ENCODE data around the gene RAB1B. TPM values are rescaled to one million over a fixed set of nuclear protein-coding genes. Genes with fewer than 3 reads are reported as not detected.
"Not testable (repeated sequence)": the region's sequence is repeated elsewhere in the genome, so short reads cannot be mapped to it uniquely, and the experiment has no call there.

The RAB1B gene
- total RNA-seq, 1 donor from 2014 or later: 125 TPM

DNA sequence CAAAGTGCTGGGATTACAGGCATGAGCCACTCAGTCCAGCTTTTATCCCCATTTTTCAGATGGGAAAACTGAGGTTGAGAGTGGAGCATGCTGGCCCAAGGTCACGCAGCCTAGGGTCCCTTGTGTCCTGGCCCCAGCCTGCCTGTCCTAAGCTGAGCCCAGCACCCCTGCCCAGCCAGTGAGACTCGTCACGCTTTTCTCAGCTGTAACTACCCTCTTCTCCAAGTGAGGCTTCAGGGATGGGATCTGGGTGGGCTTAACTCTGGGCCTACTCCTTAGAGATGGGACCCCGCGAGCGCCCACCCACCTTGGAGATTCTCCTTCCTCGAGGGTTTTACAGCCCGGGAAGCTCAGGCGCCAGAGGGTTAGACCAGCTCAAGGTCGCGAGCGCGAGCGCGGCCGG lies 22.9 kb downstream of the RAB1B start:
- intact Hi-C loops (cut with DNase I): no loop called here
- ATAC-seq: no peak
- DNase-seq (ENCODE audit: missing footprints): no peak

DNA sequence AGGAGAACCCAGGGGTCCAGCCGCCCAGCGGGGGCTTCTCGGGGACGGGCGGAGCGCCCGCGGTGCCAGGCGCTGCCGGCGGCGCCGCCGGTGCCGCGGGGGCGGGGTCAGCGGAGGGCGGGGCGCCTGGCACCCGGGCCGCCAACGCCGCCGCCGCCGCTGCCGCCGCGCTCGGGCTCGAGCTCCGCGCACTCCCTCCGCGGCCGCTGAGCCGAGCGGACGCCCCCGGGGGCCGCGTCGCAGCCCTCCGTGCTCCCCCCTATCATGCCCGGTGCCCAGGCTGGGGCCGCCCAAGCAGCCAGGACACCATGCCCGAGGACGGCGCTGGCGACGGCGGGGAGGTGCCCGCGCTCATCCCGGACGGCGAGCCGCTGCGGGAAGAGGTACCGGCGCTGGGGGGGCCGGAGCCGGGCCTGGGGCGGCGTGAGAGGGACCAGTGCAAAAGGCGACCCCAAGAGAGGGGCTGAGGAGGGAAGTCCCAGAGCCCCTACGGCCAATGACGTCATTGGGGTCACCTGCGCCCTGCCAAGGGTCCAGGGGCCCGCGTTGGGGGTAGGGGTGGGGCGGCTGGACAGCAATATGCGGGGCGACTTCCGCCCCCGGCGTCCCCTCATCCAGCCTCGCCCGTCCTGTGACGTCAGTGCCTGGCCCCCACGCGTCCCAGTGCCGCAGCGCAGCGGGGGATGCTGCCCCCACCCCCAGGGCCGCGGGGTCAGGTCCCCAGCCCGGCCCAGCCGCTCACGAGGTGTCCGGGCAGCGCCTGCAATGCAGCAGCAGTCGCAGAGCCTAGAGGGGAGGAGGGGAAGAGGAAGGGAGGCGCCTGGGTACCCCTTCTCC lies 23.5 kb downstream of the RAB1B start, which contains the start of gene TMEM151A:
Gene TMEM151A, plus strand, starts transcription at position 189 of the 837 bp plus-strand sequence. Its CDS starts 120 bp downstream, at position 309.
- no peak for ATAC-seq
- intact Hi-C loops (cut with DNase I): no loop called here
- no peak for DNase-seq (ENCODE audit: missing footprints)

DNA sequence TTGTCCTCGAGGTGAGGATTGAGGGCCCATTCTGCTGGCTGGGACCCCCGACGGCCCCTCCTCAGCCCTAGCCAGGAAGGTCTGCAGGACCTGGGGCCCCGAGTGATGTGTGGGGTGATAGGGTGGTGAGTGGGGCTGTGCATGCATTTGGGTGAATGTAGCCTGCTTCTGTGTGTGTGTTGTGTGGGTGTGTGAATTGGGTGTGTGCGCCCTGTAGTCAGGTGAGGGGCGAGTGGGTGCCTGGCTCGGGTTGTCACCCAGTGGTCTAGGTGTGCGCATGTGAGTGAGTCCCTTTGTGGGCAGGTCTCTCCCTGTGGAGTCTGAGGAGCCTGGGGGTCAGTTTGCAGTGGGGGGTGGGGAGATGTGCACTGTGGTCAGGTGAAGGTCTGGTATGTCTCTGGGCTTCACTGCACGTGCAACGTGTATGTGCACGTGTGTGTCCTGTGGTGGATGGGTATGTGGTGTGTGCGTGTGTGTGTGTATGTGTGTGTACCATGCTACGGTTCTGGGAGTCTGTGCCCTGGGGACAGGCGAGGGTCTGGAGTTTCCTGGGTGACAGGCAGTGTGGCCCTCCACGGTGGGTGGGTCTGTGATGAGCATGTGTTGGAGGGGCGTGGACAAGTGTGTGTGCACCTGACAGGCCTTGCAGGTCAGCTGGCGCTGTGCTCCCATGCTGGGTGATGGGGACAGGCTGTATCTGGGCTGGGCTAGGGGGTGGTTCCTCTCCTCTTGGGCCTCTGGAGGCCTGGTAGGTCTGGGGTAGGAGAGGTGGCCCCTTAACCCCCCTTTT lies 24.3 kb downstream of the RAB1B start:
- no peak for ATAC-seq
- intact Hi-C loops (cut with DNase I): no loop called here
- no peak for DNase-seq (ENCODE audit: missing footprints)

DNA sequence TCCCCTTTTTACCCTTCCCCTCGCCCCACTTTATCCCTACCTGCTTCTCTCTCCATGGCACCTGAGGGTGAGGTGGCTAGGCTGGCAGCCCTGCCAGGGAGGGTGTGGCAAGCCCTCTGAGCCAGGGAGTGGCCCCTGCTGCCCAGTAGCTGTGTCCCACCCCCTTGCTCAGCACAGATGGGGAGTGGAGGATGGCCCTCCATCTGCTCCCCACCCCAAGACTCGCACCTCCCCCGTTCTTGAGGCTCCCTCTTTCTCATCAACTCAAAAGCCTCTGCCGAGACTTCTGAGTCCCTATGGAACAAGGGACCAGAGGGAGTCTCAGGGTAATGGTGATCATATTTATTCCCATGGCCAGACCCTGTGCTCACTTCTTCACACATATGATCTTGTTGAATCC lies 24.9 kb downstream of the RAB1B start:
- intact Hi-C loops (cut with DNase I): no loop called here
- ATAC-seq: no peak
- DNase-seq (ENCODE audit: missing footprints): no peak

DNA sequence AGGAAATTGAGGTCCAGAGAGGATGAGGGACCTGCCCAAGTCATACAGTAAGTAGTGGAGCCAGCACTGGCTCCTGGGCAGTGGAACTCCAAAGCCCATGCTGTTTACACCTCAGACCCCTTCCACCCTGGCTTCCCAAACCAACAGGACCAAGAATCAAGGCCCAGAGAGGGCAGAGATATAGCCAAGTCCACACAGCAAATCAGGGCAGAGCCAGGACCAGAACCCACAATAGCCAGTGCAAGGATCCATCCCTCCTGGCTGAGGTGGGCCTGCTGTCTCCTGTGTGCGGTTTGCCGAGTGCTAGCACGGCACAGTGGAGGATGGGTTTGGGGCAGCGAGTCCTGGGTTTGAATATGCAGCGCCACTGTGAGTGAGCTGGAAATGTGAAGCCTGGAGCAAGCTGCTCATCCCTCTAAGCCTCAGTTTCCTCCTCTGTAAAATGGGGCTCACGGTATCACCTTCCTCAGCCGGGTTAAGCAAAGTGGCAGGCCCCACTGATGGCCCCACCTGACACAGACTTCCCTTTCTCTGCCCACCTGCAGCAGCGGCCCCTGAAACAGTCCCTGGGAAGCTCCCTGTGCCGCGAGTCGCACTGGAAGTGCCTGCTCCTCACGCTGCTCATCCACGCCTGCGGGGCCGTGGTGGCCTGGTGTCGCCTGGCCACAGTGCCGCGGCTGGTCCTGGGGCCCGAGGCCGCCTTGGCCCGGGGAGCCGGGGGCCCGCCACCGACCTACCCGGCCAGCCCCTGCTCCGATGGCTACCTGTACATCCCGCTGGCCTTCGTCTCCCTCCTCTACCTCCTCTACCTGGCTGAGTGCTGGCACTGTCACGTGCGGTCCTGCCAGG lies 25.6 kb downstream of the RAB1B start:
- no peak for ATAC-seq
- DNase-seq (ENCODE audit: missing footprints): no peak
- intact Hi-C loops (cut with DNase I): no loop called here

DNA sequence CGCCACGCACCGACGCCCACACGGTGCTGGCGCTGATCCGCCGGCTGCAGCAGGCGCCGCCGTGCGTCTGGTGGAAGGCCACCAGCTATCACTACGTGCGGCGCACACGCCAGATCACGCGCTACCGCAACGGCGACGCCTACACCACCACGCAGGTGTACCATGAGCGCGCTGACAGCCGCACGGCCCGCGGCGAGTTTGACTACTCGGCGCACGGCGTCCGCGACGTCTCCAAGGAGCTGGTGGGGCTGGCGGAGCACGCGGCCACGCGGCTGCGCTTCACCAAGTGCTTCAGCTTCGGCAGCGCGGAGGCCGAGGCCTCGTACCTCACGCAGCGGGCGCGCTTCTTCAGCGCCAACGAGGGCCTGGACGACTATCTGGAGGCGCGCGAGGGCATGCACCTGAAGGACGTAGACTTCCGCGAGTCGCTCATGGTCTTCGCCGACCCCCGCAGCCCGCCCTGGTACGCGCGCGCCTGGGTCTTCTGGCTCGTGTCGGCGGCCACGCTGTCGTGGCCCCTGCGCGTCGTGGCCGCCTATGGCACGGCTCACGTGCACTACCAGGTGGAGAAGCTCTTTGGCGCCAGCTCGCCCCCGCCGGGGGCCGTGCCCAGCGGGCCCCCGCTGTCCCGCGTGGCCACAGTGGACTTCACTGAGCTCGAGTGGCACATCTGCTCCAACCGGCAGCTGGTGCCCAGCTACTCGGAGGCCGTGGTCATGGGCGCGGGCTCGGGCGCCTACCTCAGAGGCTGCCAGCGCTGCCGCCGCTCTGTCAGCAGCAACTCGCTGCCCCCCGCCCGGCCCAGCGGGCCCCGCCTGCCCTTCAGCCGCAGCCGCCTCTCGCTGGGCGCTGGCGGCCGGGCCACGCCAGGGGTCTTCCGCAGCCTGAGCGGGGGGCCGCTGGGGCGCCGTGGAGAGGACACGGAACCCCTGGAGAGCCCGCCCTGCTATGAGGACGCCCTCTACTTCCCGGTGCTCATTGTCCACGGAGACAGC lies 26.5 kb downstream of the RAB1B start:
- no peak for DNase-seq (ENCODE audit: missing footprints)
- ATAC-seq: no peak
- intact Hi-C loops (cut with DNase I): no loop called here

DNA sequence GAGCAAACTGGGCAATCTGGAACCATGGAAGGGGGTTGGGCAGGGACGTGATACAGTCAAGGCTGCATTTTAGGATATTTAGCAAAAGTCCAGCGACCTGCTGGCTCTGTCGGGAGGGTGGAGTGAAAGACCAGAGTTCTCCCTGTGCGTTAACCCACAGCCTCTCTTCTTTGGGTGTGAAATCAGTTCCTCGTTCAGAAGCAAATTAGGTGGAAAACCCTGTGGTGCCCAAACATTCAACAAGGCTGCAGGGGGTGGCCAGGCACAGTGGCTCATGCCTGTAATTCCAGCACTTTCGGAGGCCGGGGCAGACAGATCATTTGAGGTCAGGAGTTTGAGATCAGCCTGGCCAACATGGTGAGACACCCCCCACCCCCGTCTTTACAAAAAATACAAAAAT lies 29.2 kb downstream of the RAB1B start:
- intact Hi-C loops (cut with DNase I): no loop called here
- no peak for ATAC-seq
- no peak for DNase-seq (ENCODE audit: missing footprints)

DNA sequence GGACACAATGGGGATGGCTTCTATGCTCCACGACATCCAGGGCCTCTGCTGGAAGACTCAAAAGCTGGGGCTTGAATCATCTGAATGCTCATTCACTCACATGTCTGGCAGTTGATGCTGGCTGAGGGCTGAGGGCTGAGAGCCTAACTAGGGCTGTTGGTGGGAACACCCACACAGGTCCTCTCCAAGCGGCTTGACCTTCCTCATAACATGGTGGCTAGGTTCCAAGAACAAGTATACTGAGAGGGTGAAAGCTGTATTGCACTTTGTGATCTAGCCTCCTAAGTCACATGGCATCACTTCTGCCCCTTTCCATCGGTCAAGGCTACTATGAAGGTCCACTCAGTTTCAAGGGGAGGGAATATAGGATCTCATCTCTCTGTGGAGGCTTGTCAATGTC lies 30.7 kb downstream of the RAB1B start:
- peak; percentile 21 for DNase-seq (ENCODE audit: missing footprints)
- peak; percentile 53 for ATAC-seq
- intact Hi-C loops (cut with DNase I): no loop called here

DNA sequence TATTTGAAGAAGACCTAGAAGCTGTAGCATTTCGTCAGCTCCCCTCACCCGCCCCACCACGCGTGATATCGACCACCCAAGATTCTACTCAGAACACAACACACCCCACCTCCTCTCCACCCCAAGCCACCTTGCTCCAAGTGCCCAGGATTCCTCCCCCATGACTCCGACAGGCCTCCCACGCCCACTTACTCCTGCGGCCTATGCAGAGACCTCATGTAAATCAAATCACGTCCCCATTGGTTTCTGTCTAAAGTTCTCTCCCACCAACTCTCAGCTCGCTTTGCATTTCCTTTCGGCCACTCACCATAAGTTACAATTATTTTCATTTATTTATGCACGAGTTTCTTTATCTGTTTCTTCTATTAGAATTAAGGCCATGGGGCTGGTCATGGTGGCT lies 34.2 kb downstream of the RAB1B start:
- ATAC-seq: no peak
- DNase-seq (ENCODE audit: missing footprints): no peak
- intact Hi-C loops (cut with DNase I): no loop called here

DNA sequence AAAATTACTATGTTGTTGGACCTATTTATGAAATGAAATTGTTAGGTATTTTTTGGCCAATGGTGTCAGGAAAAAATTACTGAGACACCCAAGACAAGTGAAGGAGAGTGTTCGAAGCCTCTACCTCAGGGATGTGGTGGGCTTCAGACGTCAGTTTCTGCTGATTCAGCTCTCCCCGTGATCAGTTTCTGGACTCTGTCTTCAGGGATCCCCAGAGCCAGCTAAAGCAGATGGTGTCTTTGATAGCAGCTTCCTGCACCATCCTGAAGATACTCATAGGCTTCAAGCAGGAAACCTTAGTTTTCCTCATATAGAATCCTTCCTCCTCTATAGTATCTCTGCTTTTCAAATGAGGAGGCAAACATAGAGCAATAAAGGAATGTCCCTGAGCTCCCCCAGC lies 41.0 kb downstream of the RAB1B start:
- no peak for ATAC-seq
- DNase-seq (ENCODE audit: missing footprints): no peak
- intact Hi-C loops (cut with DNase I): no loop called here

DNA sequence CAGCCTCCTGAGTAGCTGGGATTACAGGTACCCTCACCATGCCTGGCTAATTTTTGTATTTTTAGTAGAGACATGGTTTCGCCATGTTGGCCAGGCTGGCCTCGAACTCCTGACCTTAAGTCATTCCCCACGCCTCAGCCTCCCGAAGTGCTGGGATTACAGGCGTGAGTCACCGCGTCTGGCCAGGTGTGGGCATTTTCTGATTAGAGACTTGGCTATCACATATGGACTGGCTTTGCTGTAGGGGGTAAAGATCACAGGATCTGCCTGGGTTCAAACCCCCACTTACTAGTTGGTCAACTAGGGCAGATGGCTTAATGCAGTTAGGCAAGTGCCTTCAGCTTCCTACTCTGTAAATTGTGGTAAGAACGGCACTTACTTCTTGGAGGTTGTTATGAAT lies 41.9 kb downstream of the RAB1B start:
- intact Hi-C loops (cut with DNase I): loop anchor here (5.0 kb wide), 1 partner anchor 37 kb away; the partner anchor contains the start of genes B4GAT1 and BRMS1
- DNase-seq (ENCODE audit: missing footprints) (no peak), ATAC-seq (no peak)

DNA sequence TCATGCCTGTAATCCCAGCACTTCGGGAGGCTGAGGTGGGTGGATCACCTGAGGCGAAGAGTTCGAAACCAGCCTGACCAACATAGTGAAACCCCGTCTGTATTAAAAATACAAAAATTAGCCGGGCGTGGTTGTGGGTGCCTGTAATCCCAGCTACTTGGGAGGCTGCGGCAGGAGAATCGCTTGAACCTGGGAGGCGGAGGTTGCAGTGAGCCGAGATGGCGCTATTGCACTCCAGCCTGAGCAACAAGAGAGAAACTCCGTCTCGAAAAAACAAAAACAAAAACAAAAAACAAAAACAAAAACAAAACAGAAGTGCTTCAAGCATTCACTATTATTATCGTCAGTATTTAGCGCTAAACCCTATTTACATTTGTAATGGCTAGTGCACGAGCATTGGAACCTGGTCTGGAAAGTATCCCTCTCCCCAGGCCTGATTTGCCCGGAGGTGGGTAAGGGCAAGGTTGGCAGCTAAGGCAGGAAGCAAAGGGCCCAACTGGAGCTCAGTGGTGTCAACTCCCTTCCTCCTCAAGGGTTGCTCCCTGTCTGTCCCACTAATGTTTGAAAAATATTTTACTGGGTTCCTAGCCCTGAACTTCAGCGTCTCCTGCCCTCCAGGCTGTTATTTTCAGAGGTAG lies 42.5 kb downstream of the RAB1B start:
- DNase-seq (ENCODE audit: missing footprints); ATAC-seq: not testable (repeated sequence)
- intact Hi-C loops (cut with DNase I): loop anchor here (5.0 kb wide), 1 partner anchor 36 kb away; the partner anchor contains the start of genes B4GAT1 and BRMS1

DNA sequence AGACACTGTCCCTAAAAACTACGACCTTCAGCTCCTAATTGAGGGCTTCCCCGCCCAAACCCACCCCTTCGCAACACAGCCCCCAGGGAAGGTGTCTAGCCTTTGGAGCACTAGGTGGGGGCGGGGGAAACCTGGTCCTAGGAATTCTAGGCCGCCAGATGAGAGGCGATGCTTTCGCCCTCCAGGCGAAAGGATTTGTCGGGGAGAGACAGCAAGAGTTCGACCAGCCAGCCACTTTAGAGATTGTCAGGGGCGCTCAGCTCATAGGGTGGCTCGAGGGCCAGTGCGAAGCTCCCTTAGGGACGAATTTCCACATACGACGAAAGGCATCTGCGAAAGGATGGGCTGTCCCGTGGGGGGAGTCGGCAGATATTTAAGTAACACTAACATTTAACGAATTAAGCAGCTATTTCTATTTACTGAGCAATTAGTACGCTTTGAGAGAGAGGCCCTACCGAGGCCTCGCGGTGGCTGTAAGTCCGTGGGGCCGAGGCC lies 43.1 kb downstream of the RAB1B start:
- intact Hi-C loops (cut with DNase I): loop anchor here (5.0 kb wide), 1 partner anchor 36 kb away; the partner anchor contains the start of genes B4GAT1 and BRMS1
- ATAC-seq (no peak), DNase-seq (ENCODE audit: missing footprints) (no peak)

DNA sequence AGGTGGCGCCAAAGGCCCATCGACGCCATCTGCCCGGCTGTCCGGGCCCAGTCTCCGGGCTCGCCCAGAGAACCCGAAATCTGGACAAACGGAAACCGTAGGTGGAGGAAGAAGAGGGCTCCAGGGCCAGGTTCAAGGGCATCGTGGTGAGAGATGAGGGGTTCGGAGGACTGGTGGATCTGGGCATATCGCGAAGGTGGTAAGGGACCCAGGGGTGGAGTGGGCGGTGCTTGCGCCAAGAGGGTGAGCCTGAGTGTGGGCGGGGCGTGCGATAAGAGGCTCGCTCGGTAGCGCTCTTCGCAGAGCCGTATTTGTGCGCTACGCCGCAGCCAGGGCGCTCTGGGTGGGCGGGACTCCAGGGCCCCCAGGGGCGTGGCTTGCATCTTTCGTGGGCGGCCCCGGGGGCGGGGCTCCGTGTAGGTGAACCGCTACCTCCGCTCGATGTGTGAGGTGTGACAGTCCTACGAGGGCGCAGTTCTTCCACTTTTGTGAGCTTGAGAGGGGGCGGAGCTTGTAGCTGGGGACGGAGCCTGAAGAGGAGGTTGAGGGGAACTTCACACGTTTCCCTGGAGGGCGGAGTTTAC lies 43.6 kb downstream of the RAB1B start:
- ATAC-seq: peak; percentile 80
- peak; percentile 95 for DNase-seq (ENCODE audit: missing footprints)
- intact Hi-C loops (cut with DNase I): loop anchor here (1.0 to 5.0 kb wide), 3 partner anchors 16 to 77 kb away; partner anchors contain the start of genes B4GAT1 and BRMS1

DNA sequence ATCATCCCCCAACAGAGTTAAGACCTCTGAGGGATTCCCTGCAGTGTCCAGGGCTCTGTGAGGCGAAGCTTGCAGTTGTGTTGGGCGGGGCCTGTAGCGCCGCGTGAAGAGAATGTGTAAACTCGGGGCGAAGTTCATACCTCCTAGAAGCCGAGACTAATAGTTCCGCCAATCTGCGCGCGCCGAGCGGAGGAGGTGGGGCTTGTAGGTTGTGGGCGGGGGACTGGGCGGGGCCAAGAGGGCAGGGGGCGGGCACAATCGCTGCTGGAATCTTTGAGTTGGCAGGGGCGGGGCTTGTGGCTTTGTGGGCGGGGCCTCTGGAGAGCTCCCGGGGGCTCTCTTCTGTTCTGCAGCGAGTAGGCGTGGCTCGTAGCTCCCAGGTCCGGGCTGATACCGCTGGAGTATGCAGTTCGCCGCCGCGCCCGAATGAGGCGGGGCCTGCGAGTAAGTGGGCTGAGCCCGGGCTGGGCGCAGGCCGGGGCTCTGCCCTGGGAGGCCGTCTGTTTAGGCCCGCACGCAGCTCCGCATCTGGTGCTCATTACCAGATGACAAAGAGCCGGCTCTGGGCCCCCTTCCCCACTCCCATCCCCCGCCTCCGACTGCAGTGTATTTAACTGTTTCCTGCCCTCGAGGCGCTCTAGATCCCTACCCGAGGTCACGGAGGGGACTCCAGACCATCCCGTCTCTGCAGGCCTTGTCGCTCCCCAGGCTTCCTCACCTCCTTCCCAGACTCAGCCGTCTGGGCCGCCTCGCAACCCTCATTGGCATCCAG lies 44.3 kb downstream of the RAB1B start:
- DNase-seq (ENCODE audit: missing footprints) (peak; percentile 100), ATAC-seq (peak; percentile 90)
- intact Hi-C loops (cut with DNase I): loop anchor here (1.0 to 5.0 kb wide), 3 partner anchors 16 to 77 kb away; partner anchors contain the start of genes B4GAT1 and BRMS1

Data from Right ventricle myocardium inferior (tissue), 1 donor.